ENCODE measurements around the gene FIGN. TPM values are rescaled to one million over a fixed set of nuclear protein-coding genes. Genes with fewer than 3 reads are reported as not detected.

FIGN gene
- total and polyA plus RNA-seq, 2 donors (not counting 1 experiment from before 2014, with no cell fraction given) = not detected

DNA sequence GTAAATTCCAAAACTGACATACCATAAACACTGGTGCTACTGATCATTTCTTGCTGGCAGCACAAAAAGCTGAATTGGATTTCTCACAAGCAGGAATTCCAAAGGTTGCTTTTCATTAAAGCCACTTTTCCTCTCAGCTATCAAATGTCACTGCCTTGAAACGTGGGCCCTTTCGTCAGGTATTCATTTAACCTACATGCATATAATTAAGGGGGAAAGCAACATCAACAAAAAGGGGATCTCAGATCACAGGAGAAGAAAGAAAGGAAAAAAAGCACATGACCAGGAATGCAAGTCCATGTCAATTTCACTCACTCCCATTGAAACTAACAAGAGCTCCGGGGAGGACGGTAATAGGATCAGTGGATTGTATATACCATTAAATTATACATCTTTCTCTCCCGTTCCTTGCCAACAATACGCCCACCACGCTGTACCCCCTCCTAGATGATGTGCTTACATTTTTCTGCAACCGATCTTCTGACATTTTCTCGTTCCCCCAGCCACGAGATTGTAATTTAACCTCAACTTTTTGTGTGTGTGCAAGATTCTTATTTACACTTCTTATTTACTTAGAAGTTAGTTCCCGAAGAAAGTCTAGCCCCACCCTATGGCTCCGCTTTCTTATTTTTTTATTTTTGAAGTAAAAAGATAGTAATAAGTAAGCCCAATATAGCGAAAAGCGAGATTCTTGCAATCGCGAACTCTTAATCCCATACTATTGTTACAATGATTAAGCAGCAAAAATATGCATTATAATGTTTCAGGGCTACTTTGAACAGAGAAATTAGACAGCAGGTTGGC, 725 bp downstream of the FIGN start:
- H3K4me3 ChIP-seq (ENCODE audit: control extremely low read depth in 1 of 5, extremely low read depth in 1 of 5, insufficient read depth in 1 of 5, low read depth in 2 of 5, low read length in 4 of 5) = no peak overlapping the region
- H3K27ac ChIP-seq (ENCODE audit: low read length in 2 of 2) = no peak overlapping the region
- peaks cover 0 to 5% of the 10 kb centered on the region in 2 donors for H3K4me1 ChIP-seq (ENCODE audit: control insufficient read depth in 2 of 2, insufficient read depth in 2 of 2, low read length in 2 of 2)
- Mint-ChIP-seq H3K27me3 (peaks cover 33% of the 10 kb centered on the region), H3K4me3 (no peak overlapping the region), H3K9me3 (ENCODE audit: insufficient read depth) (no peaks in the 10 kb centered on the region), H3K27ac (no peak overlapping the region), H3K4me1 (peaks cover 10% of the 10 kb centered on the region)
- no peaks in the 10 kb centered on the region for H3K36me3 ChIP-seq (replicated peaks in 1 of 2; ENCODE audit: control extremely low read depth in 1 of 2, control insufficient read depth in 1 of 2, extremely low read depth in 1 of 2, insufficient read depth in 2 of 2, low read length in 1 of 2)
- intact Hi-C loops (cut with micrococcal nuclease) = no loop called here
- WGBS (ENCODE audit: insufficient coverage) = no CpG with 5 or more reads among the region's 16 CpGs
- no peak for ATAC-seq (ENCODE audit: low read depth)
- H3K27me3 ChIP-seq (replicated peaks in 1 of 4; ENCODE audit: control extremely low read depth in 1 of 4, control insufficient read depth in 3 of 4, insufficient read depth in 4 of 4, low read length in 3 of 4) = peaks cover 0 to 20% (median 15%) of the 10 kb centered on the region in 4 experiments
- no peaks in the 10 kb centered on the region for H4K20me1 ChIP-seq (ENCODE audit: control insufficient read depth, insufficient read depth, low read length, poor library complexity, severe bottlenecking)
- DNase-seq = no peak
- peaks cover 0 to 3% (median 0%) of the 10 kb centered on the region in 3 donors for H3K9me3 ChIP-seq (ENCODE audit: control extremely low read depth in 1 of 3, control insufficient read depth in 2 of 3, insufficient read depth in 1 of 3, low read length in 2 of 3)
- H3K4me2 ChIP-seq (replicated peaks; ENCODE audit: low read depth, low read length, poor library complexity, severe bottlenecking) = peak overlapping the region; percentile 48
- ChIA-PET CTCF (no interaction called here), POLR2A (no interaction called here)
- H2AFZ ChIP-seq (ENCODE audit: insufficient read depth, low read depth, low read length, poor library complexity, severe bottlenecking) = no peak overlapping the region
- TF ChIP-seq EZH2 (IDR thresholded peaks at IDR 0.05; ENCODE audit: borderline replicate concordance, insufficient read depth, low read depth, low read length, poor library complexity, severe bottlenecking) = no peak
- TF ChIP-seq, protein P1, sequence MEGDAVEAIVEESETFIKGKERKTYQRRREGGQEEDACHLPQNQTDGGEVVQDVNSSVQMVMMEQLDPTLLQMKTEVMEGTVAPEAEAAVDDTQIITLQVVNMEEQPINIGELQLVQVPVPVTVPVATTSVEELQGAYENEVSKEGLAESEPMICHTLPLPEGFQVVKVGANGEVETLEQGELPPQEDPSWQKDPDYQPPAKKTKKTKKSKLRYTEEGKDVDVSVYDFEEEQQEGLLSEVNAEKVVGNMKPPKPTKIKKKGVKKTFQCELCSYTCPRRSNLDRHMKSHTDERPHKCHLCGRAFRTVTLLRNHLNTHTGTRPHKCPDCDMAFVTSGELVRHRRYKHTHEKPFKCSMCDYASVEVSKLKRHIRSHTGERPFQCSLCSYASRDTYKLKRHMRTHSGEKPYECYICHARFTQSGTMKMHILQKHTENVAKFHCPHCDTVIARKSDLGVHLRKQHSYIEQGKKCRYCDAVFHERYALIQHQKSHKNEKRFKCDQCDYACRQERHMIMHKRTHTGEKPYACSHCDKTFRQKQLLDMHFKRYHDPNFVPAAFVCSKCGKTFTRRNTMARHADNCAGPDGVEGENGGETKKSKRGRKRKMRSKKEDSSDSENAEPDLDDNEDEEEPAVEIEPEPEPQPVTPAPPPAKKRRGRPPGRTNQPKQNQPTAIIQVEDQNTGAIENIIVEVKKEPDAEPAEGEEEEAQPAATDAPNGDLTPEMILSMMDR (IDR thresholded peaks at IDR 0.05) = no peak
- no peak overlapping the region for H3K9ac ChIP-seq (ENCODE audit: low read length)
- H3K79me2 ChIP-seq (ENCODE audit: control insufficient read depth, insufficient read depth, low read length) = no peaks in the 10 kb centered on the region

DNA sequence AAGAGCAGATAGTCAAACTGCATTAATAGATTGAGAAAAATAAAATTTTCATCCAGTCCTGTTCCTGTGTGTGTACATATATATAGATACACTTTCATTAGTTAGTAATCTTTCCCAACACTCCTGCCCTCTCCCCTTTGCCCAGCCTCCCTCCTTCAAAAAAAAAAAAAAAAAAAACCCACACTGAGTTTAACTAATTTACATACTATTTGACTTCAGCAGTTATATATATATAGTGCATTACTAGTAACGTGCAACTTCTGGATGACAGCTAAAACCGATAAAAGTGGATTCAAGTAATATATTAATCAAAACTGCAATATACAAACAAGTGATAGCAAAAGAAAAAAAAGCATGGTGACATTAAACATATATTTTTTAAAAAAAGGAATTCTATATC, 1.4 kb downstream of the FIGN start:
- intact Hi-C loops (cut with micrococcal nuclease) = no loop called here
- ATAC-seq (ENCODE audit: low read depth) = no peak
- Histone ChIP-seq H3K79me2 (ENCODE audit: control insufficient read depth, insufficient read depth, low read length) (no peaks in the 10 kb centered on the region), H3K27me3 (replicated peaks in 1 of 4; ENCODE audit: control extremely low read depth in 1 of 4, control insufficient read depth in 3 of 4, insufficient read depth in 4 of 4, low read length in 3 of 4) (peaks cover 0 to 20% (median 15%) of the 10 kb centered on the region in 4 experiments), H2AFZ (ENCODE audit: insufficient read depth, low read depth, low read length, poor library complexity, severe bottlenecking) (no peak overlapping the region), H3K9me3 (ENCODE audit: control extremely low read depth in 1 of 3, control insufficient read depth in 2 of 3, insufficient read depth in 1 of 3, low read length in 2 of 3) (peaks cover 0 to 3% (median 0%) of the 10 kb centered on the region in 3 donors), H3K27ac (ENCODE audit: low read length in 2 of 2) (no peak overlapping the region), H4K20me1 (ENCODE audit: control insufficient read depth, insufficient read depth, low read length, poor library complexity, severe bottlenecking) (no peaks in the 10 kb centered on the region), H3K4me1 (ENCODE audit: control insufficient read depth in 2 of 2, insufficient read depth in 2 of 2, low read length in 2 of 2) (peaks cover 0 to 5% of the 10 kb centered on the region in 2 donors), H3K36me3 (replicated peaks in 1 of 2; ENCODE audit: control extremely low read depth in 1 of 2, control insufficient read depth in 1 of 2, extremely low read depth in 1 of 2, insufficient read depth in 2 of 2, low read length in 1 of 2) (no peaks in the 10 kb centered on the region), H3K9ac (ENCODE audit: low read length) (no peak overlapping the region), H3K4me3 (ENCODE audit: control extremely low read depth in 1 of 5, extremely low read depth in 1 of 5, insufficient read depth in 1 of 5, low read depth in 2 of 5, low read length in 4 of 5) (no peak overlapping the region), H3K4me2 (replicated peaks; ENCODE audit: low read depth, low read length, poor library complexity, severe bottlenecking) (no peak overlapping the region)
- no peak for DNase-seq
- no peak overlapping the region for H3K27ac Mint-ChIP-seq
- peaks cover 10% of the 10 kb centered on the region for H3K4me1 Mint-ChIP-seq
- ChIA-PET CTCF (no interaction called here), POLR2A (no interaction called here)
- no peak overlapping the region for H3K4me3 Mint-ChIP-seq
- no CpG with 5 or more reads among the region's 2 CpGs for WGBS (ENCODE audit: insufficient coverage)
- H3K9me3 Mint-ChIP-seq (ENCODE audit: insufficient read depth) = no peaks in the 10 kb centered on the region
- no peak for TF ChIP-seq EZH2 (IDR thresholded peaks at IDR 0.05; ENCODE audit: borderline replicate concordance, insufficient read depth, low read depth, low read length, poor library complexity, severe bottlenecking)
- TF ChIP-seq, protein P1 (IDR thresholded peaks at IDR 0.05) = no peak
- H3K27me3 Mint-ChIP-seq = peaks cover 33% of the 10 kb centered on the region
